ENCODE measurements around the gene IGF1R. TPM values are rescaled to one million over a fixed set of nuclear protein-coding genes. Genes with fewer than 3 reads are reported as not detected.

IGF1R gene
- total RNA-seq, 2 donors from 2014 or later: 115 to 119 TPM

- Mint-ChIP-seq H3K27ac (peak overlapping the region; percentile 45), H3K27me3 (ENCODE audit: insufficient read depth) (no peaks in the 10 kb centered on the region), H3K4me1 (peaks cover 35% of the 10 kb centered on the region), H3K4me3 (no peak overlapping the region), H3K36me3 (ENCODE audit: low read depth) (peaks cover 41% of the 10 kb centered on the region), H3K9me3 (no peaks in the 10 kb centered on the region)
- Histone ChIP-seq H3K4me3 (ENCODE audit: low read length) (no peak overlapping the region), H3K9ac (ENCODE audit: extremely low read depth, low read length, poor library complexity, severe bottlenecking) (no peak overlapping the region), H3K9me3 (ENCODE audit: control insufficient read depth, low read length) (peaks cover 4% of the 10 kb centered on the region), H3K27ac (ENCODE audit: low read depth, low read length) (no peak overlapping the region), H3K4me1 (ENCODE audit: control insufficient read depth, insufficient read depth, low read length) (peaks cover 21% of the 10 kb centered on the region), H3K36me3 (ENCODE audit: control insufficient read depth, insufficient read depth, low read length) (peaks cover 61% of the 10 kb centered on the region), H3K27me3 (ENCODE audit: control insufficient read depth, insufficient read depth, low read length, poor library complexity, severe bottlenecking) (no peaks in the 10 kb centered on the region)
- TF ChIP-seq, protein P1, sequence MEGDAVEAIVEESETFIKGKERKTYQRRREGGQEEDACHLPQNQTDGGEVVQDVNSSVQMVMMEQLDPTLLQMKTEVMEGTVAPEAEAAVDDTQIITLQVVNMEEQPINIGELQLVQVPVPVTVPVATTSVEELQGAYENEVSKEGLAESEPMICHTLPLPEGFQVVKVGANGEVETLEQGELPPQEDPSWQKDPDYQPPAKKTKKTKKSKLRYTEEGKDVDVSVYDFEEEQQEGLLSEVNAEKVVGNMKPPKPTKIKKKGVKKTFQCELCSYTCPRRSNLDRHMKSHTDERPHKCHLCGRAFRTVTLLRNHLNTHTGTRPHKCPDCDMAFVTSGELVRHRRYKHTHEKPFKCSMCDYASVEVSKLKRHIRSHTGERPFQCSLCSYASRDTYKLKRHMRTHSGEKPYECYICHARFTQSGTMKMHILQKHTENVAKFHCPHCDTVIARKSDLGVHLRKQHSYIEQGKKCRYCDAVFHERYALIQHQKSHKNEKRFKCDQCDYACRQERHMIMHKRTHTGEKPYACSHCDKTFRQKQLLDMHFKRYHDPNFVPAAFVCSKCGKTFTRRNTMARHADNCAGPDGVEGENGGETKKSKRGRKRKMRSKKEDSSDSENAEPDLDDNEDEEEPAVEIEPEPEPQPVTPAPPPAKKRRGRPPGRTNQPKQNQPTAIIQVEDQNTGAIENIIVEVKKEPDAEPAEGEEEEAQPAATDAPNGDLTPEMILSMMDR (conservative IDR thresholded peaks at IDR 0.05): no peak
- WGBS, 2 experiments (ENCODE audit: insufficient coverage in 1 of 2, insufficient read length in 1 of 2): 94 to 96% methylated on average over 8 to 10 of the region's 10 CpGs
- no peak for DNase-seq
Measured at GRCh38 chr15:98901434-98902072, 253.2 kb downstream of the IGF1R start.

GRCh38 chr15:98902931-98903330 is 254.6 kb downstream of the IGF1R start:
- no peaks in the 10 kb centered on the region for H3K27me3 Mint-ChIP-seq (ENCODE audit: insufficient read depth)
- 94 to 100% methylated on average over 3 to 4 of the region's 4 CpGs for WGBS, 2 experiments (ENCODE audit: insufficient coverage in 1 of 2, insufficient read length in 1 of 2)
- H3K4me1 ChIP-seq (ENCODE audit: control insufficient read depth, insufficient read depth, low read length): peaks cover 29% of the 10 kb centered on the region
- peaks cover 29% of the 10 kb centered on the region for H3K36me3 Mint-ChIP-seq (ENCODE audit: low read depth)
- H3K4me3 ChIP-seq (ENCODE audit: low read length): no peak overlapping the region
- H3K4me3 Mint-ChIP-seq: no peak overlapping the region
- peak overlapping the region; percentile 45 for H3K27ac ChIP-seq (ENCODE audit: low read depth, low read length)
- no peaks in the 10 kb centered on the region for H3K9me3 ChIP-seq (ENCODE audit: control insufficient read depth, low read length)
- H3K27me3 ChIP-seq (ENCODE audit: control insufficient read depth, insufficient read depth, low read length, poor library complexity, severe bottlenecking): no peaks in the 10 kb centered on the region
- no peak for DNase-seq
- TF ChIP-seq, protein P1 (conservative IDR thresholded peaks at IDR 0.05): no peak
- H3K27ac Mint-ChIP-seq: no peak overlapping the region
- no peak overlapping the region for H3K9ac ChIP-seq (ENCODE audit: extremely low read depth, low read length, poor library complexity, severe bottlenecking)
- H3K4me1 Mint-ChIP-seq: peaks cover 48% of the 10 kb centered on the region
- H3K9me3 Mint-ChIP-seq: no peaks in the 10 kb centered on the region
- peaks cover 53% of the 10 kb centered on the region for H3K36me3 ChIP-seq (ENCODE audit: control insufficient read depth, insufficient read depth, low read length)

DNA sequence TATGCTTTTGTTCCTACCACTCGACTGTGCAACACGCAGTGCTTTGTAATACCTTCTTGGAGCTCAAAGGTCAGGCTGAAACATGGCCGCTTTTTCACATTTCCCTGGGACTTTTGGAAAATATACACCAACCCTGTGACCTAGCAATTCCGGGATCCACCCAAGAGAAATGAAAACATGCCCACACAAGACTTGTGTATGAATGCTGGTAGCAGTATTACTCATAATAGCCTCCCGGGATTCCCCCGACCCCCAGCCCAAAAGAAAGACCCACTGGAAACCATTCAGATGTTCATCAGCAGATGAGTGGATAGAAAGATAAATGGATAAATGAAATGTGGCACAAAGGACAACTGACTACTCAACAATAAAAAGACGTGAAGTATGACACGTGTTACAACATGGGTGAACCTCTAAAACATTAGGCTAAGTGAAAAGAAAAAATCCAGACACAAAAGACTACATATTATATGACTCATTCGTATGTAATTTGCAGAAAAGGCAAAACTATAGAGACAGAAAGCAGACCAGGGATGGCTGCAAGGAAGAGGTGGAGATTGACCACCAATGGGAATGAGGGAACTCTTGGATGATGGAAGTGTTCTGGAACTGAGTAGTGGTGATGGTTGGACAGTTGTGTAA is 255.2 kb downstream of the IGF1R start:
- 80 to 98% methylated on average over 1 to 9 of the region's 9 CpGs for WGBS, 2 experiments (ENCODE audit: insufficient coverage in 1 of 2, insufficient read length in 1 of 2)
- DNase-seq: no peak
- Histone ChIP-seq H3K9me3 (ENCODE audit: control insufficient read depth, low read length) (no peaks in the 10 kb centered on the region), H3K4me3 (ENCODE audit: low read length) (no peak overlapping the region), H3K27ac (ENCODE audit: low read depth, low read length) (peak overlapping the region; percentile 45), H3K9ac (ENCODE audit: extremely low read depth, low read length, poor library complexity, severe bottlenecking) (no peak overlapping the region), H3K36me3 (ENCODE audit: control insufficient read depth, insufficient read depth, low read length) (peaks cover 53% of the 10 kb centered on the region), H3K4me1 (ENCODE audit: control insufficient read depth, insufficient read depth, low read length) (peaks cover 29% of the 10 kb centered on the region), H3K27me3 (ENCODE audit: control insufficient read depth, insufficient read depth, low read length, poor library complexity, severe bottlenecking) (no peaks in the 10 kb centered on the region)
- Mint-ChIP-seq H3K4me3 (no peak overlapping the region), H3K36me3 (ENCODE audit: low read depth) (peaks cover 27% of the 10 kb centered on the region), H3K4me1 (peaks cover 48% of the 10 kb centered on the region), H3K27me3 (ENCODE audit: insufficient read depth) (no peaks in the 10 kb centered on the region), H3K9me3 (no peaks in the 10 kb centered on the region), H3K27ac (no peak overlapping the region)
- TF ChIP-seq, protein P1 (conservative IDR thresholded peaks at IDR 0.05): no peak
